HEK293 (cell line): ENCODE measurements around the gene PSEN2.

Source experiments
- BCL11A ChIP-seq: fragments of 450-650 bp; formaldehyde crosslinking; IDR thresholded peaks from 2 replicates; pipeline ENCODE4 v1.5.1; 2016; ENCODE audit warnings: low read depth, missing biosample characterization, missing genetic modification characterization
- ELK4 ChIP-seq: IDR thresholded peaks from 2 replicates; pipeline ENCODE4 v1.6.1; 2011; ENCODE audit warnings: mild to moderate bottlenecking, low read depth, low read length, borderline replicate concordance
- GFI1B ChIP-seq: fragments of 450-650 bp; formaldehyde crosslinking; IDR thresholded peaks from 2 replicates; pipeline ENCODE4 v1.5.1; 2016; ENCODE audit warnings: missing biosample characterization, missing genetic modification characterization
- INSM2 ChIP-seq: fragments of 450-650 bp; formaldehyde crosslinking; IDR thresholded peaks from 2 replicates; pipeline ENCODE4 v1.5.1; 2016; ENCODE audit warnings: missing biosample characterization, missing genetic modification characterization
- KLF10 ChIP-seq: fragments of 450-650 bp; IDR thresholded peaks from 2 replicates; pipeline ENCODE4 v1.5.1; 2018; ENCODE audit warnings: missing biosample characterization, mild to moderate bottlenecking, missing genetic modification characterization
- KLF8 ChIP-seq: fragments of 450-650 bp; formaldehyde crosslinking; IDR thresholded peaks from 2 replicates; pipeline ENCODE4 v1.5.1; 2016; ENCODE audit warnings: missing biosample characterization, missing genetic modification characterization
- PRDM2 ChIP-seq: fragments of 450-650 bp; formaldehyde crosslinking; IDR thresholded peaks from 2 replicates; pipeline ENCODE4 v1.5.1; 2016; ENCODE audit warnings: missing biosample characterization, missing genetic modification characterization, borderline replicate concordance
- SALL2 ChIP-seq: fragments of 450-650 bp; formaldehyde crosslinking; IDR thresholded peaks from 2 replicates; pipeline ENCODE4 v1.5.0; 2017; ENCODE audit warnings: missing biosample characterization, mild to moderate bottlenecking, missing genetic modification characterization, borderline replicate concordance
- TSHZ1 ChIP-seq: fragments of 450-650 bp; formaldehyde crosslinking; IDR thresholded peaks from 2 replicates; pipeline ENCODE4 v1.5.1; 2016; ENCODE audit warnings: missing biosample characterization, missing genetic modification characterization, borderline replicate concordance
- ZFP37 ChIP-seq: fragments of 450-650 bp; formaldehyde crosslinking; IDR thresholded peaks from 2 replicates; pipeline ENCODE4 v1.5.1; 2016; ENCODE audit warnings: missing biosample characterization, missing genetic modification characterization
- ZNF155 ChIP-seq: fragments of 450-650 bp; formaldehyde crosslinking; IDR thresholded peaks from 2 replicates; pipeline ENCODE4 v1.5.1; 2016; ENCODE audit warnings: missing biosample characterization, missing genetic modification characterization
- ZNF202 ChIP-seq: fragments of 450-650 bp; formaldehyde crosslinking; IDR thresholded peaks from 2 replicates; pipeline ENCODE4 v1.5.1; 2016; ENCODE audit warnings: missing biosample characterization, missing genetic modification characterization, borderline replicate concordance
- ZNF24 ChIP-seq: fragments of 450-650 bp; formaldehyde crosslinking; IDR thresholded peaks from 2 replicates; pipeline ENCODE4 v1.5.1; 2016; ENCODE audit warnings: missing biosample characterization, missing genetic modification characterization
- ZNF280C ChIP-seq: fragments of 450-650 bp; formaldehyde crosslinking; IDR thresholded peaks from 2 replicates; pipeline ENCODE4 v1.5.1; 2016; ENCODE audit warnings: missing biosample characterization, missing genetic modification characterization
- ZNF324 ChIP-seq: fragments of 450-650 bp; formaldehyde crosslinking; IDR thresholded peaks from 2 replicates; pipeline ENCODE4 v1.5.1; 2016; ENCODE audit warnings: missing biosample characterization, missing genetic modification characterization
- ZNF362 ChIP-seq: fragments of 450-650 bp; formaldehyde crosslinking; IDR thresholded peaks from 2 replicates; pipeline ENCODE4 v1.5.1; 2016; ENCODE audit warnings: missing biosample characterization, missing genetic modification characterization
- ZNF621 ChIP-seq: fragments of 450-650 bp; formaldehyde crosslinking; IDR thresholded peaks from 2 replicates; pipeline ENCODE4 v1.5.1; 2017; ENCODE audit warnings: missing biosample characterization, missing genetic modification characterization
- ZNF704 ChIP-seq: fragments of 450-650 bp; formaldehyde crosslinking; IDR thresholded peaks from 2 replicates; pipeline ENCODE4 v1.5.1; 2016; ENCODE audit warnings: missing biosample characterization, missing genetic modification characterization
- ZNF776 ChIP-seq: fragments of 450-650 bp; formaldehyde crosslinking; IDR thresholded peaks from 2 replicates; pipeline ENCODE4 v1.5.0; 2017; ENCODE audit warnings: missing biosample characterization, missing genetic modification characterization, borderline replicate concordance
- ZNF792 ChIP-seq: fragments of 450-650 bp; formaldehyde crosslinking; IDR thresholded peaks from 2 replicates; pipeline ENCODE4 v1.5.1; 2016; ENCODE audit warnings: missing biosample characterization, missing genetic modification characterization

PSEN2 gene

GRCh38 chr1:226820941-226821718, 49.3 kb upstream of the PSEN2 start (continued):
- TF ChIP-seq ZNF202 (tag by site-specific recombination) (no peak), ZNF792 (no peak), ZNF621 (no peak), GFI1B (tag by site-specific recombination) (peak; percentile 96), ZFP37 (tag by site-specific recombination) (peak; percentile 59; the same call in 1 of the 2 replicates), ZNF362 (tag by site-specific recombination) (no peak), ZNF280C (no peak), SALL2 (tag by site-specific recombination) (no peak), ZNF24 (tag by site-specific recombination) (no peak), INSM2 (tag by site-specific recombination) (peak; percentile 92), KLF8 (tag by site-specific recombination) (peak; percentile 76), ZNF155 (tag by site-specific recombination) (no peak), ELK4 (no peak), KLF10 (tag by site-specific recombination) (no peak), ZNF776 (tag by site-specific recombination) (no peak), PRDM2 (no peak), ZNF324 (no peak), BCL11A (tag by site-specific recombination) (peak; percentile 88), ZNF704 (tag by site-specific recombination) (no peak), TSHZ1 (no peak; the same call in 1 of the 2 replicates)
